ENCODE data around the gene TNIP1. TPM values are rescaled to one million over a fixed set of nuclear protein-coding genes. Genes with fewer than 3 reads are reported as not detected.

TNIP1 gene
- total RNA-seq, 4 donors from 2014 or later: 74.4 to 115 (median 94.7) TPM

GRCh38 chr5:151006704-151007334 lies 74.0 kb downstream of the TNIP1 start:
- intact Hi-C loops (cut with DNase I): no loop called here
- Histone ChIP-seq H3K4me1 (peaks cover 25 to 50% of the 10 kb centered on the region in 2 donors), H3K36me3 (no peaks in the 10 kb centered on the region)

GRCh38 chr5:151005950-151006576 lies 74.8 kb downstream of the TNIP1 start:
- Histone ChIP-seq H3K4me3 (replicated peaks in 1 of 3) (no peak overlapping the region), H3K27ac (peak overlapping the region; percentile 51 to 79 (median 76)), H3K9me3 (no peaks in the 10 kb centered on the region), H3K36me3 (no peaks in the 10 kb centered on the region), H3K27me3 (no peaks in the 10 kb centered on the region), H3K4me1 (peaks cover 25 to 50% of the 10 kb centered on the region in 2 donors)
- peak; percentile 59 to 73 for DNase-seq
- intact Hi-C loops (cut with DNase I): no loop called here
- TF ChIP-seq CTCF (IDR thresholded peaks at IDR 0.05) (no peak), POLR2A (IDR thresholded peaks at IDR 0.05) (no peak)
- 19 to 22% methylated on average over 7 of the region's 7 CpGs for WGBS, 2 donors

More at GRCh38 chr5:151006704-151007334, 74.0 kb downstream of the TNIP1 start:
- Histone ChIP-seq H3K27me3 (no peaks in the 10 kb centered on the region), H3K4me3 (replicated peaks in 1 of 3) (no peak overlapping the region), H3K27ac (peak overlapping the region; percentile 51 to 79 (median 76)), H3K9me3 (no peaks in the 10 kb centered on the region)
- DNase-seq: no peak
- TF ChIP-seq CTCF (IDR thresholded peaks at IDR 0.05): no peak
- TF ChIP-seq POLR2A (IDR thresholded peaks at IDR 0.05): no peak
- 72 to 83% methylated on average over 5 of the region's 5 CpGs for WGBS, 2 donors

GRCh38 chr5:151005187-151005949 lies 75.5 kb downstream of the TNIP1 start:
- Histone ChIP-seq H3K36me3 (no peaks in the 10 kb centered on the region), H3K27ac (peak overlapping the region; percentile 51 to 79 (median 76)), H3K9me3 (no peaks in the 10 kb centered on the region), H3K27me3 (no peaks in the 10 kb centered on the region), H3K4me3 (replicated peaks in 1 of 3) (no peak overlapping the region), H3K4me1 (peaks cover 25 to 52% of the 10 kb centered on the region in 2 donors)
- WGBS, 2 donors: 75 to 79% methylated on average over 5 of the region's 5 CpGs
- peak; percentile 37 to 45 for DNase-seq
- intact Hi-C loops (cut with DNase I): no loop called here
- TF ChIP-seq POLR2A (IDR thresholded peaks at IDR 0.05) (no peak), CTCF (IDR thresholded peaks at IDR 0.05) (no peak)

- no peaks in the 10 kb centered on the region for H3K9me3 ChIP-seq
- WGBS, 2 donors: 69 to 74% methylated on average over 2 of the region's 2 CpGs
- H3K4me1 ChIP-seq: peaks cover 29 to 60% of the 10 kb centered on the region in 2 donors
- intact Hi-C loops (cut with DNase I): loop anchor here (5.0 kb wide), 2 partner anchors 43 to 158 kb away; no protein-coding TSS in a partner anchor
- DNase-seq: no peak
- H3K36me3 ChIP-seq: no peaks in the 10 kb centered on the region
- H3K27ac ChIP-seq: peak overlapping the region in 2 of 3 donors; percentile 76 to 79
- no peak for TF ChIP-seq POLR2A (IDR thresholded peaks at IDR 0.05)
- no peaks in the 10 kb centered on the region for H3K27me3 ChIP-seq
- no peak overlapping the region for H3K4me3 ChIP-seq (replicated peaks in 1 of 3)
These were observed 76.3 kb downstream of the TNIP1 start for GRCh38 chr5:151004499-151004898.

DNA sequence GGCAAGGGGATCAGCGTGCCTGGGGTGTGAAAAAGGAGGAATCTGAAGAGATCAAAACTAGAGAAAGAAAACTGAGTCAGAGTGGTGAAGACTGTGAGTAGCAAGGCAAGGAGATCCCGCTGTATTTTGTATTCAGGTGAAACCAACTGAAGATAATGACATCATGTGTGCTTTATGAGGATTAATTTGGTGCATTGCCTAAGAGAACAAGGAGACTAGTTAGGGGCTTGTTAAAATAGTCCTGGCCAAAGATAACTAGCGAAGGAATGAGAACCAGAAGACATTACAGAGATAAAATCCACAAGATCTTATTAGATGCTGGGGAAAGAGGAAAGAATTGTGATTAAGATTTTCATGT lies 77.4 kb downstream of the TNIP1 start:
- H3K27ac ChIP-seq: peak overlapping the region; percentile 7 to 79 (median 21)

More for the DNA sequence above, 77.4 kb downstream of the TNIP1 start:
- TF ChIP-seq CTCF (IDR thresholded peaks at IDR 0.05) (no peak), POLR2A (IDR thresholded peaks at IDR 0.05) (no peak)
- Histone ChIP-seq H3K4me1 (peaks cover 29 to 62% of the 10 kb centered on the region in 2 donors), H3K9me3 (no peaks in the 10 kb centered on the region), H3K27me3 (no peaks in the 10 kb centered on the region), H3K4me3 (replicated peaks in 1 of 3) (no peak overlapping the region), H3K36me3 (no peaks in the 10 kb centered on the region)
- DNase-seq: no peak
- 94 to 97% methylated on average over 3 of the region's 3 CpGs for WGBS, 2 donors
- intact Hi-C loops (cut with DNase I): loop anchor here (5.0 kb wide), 2 partner anchors 44 to 159 kb away; no protein-coding TSS in a partner anchor

Measured in thyroid gland (tissue), 4 donors.